HepG2 (cell line): Measurements from ENCODE around the gene ST6GALNAC6. TPM values are rescaled to one million over a fixed set of nuclear protein-coding genes. Genes with fewer than 3 reads are reported as not detected.

Source experiments
- ATF7 ChIP-seq, 2 experiments: fragments of 450-650 bp in 1 of 2; sonication (generic) in 1 of 2; formaldehyde crosslinking in 1 of 2; IDR thresholded peaks; 2 replicates each; pipeline versions ENCODE4 v1.4.0 to v1.6.1; 2016 to 2020; ENCODE audit warnings: antibody characterized with exemption in 1 of 2, mild to moderate bottlenecking in 1 of 2, missing genetic modification reagents in 1 of 2
- CEBPG ChIP-seq: IDR thresholded peaks from 2 replicates; pipeline ENCODE4 v1.6.1; 2016
- EP300 ChIP-seq, 3 experiments: sonication (generic) in 1 of 3; formaldehyde crosslinking in 1 of 3; IDR thresholded peaks; 2 replicates each; pipeline versions ENCODE4 v1.5.1 to v1.6.1; 2011 to 2020; ENCODE audit warnings: low read depth in 2 of 3, low read length in 2 of 3, borderline replicate concordance in 1 of 3, improper control_type of control experiment in 1 of 3, mild to moderate bottlenecking in 1 of 3, missing genetic modification reagents in 1 of 3, moderate library complexity in 1 of 3
- KAT8 ChIP-seq: IDR thresholded peaks from 2 replicates; pipeline ENCODE4 v1.6.1; 2016; ENCODE audit warnings: missing genetic modification reagents, missing compliant biosample characterization
- MEF2D ChIP-seq: sonication (generic); formaldehyde crosslinking; IDR thresholded peaks from 2 replicates; pipeline ENCODE4 v1.5.1; 2020; ENCODE audit warnings: mild to moderate bottlenecking, missing genetic modification reagents
- MIER3 ChIP-seq: IDR thresholded peaks from 2 replicates; pipeline ENCODE4 v1.6.1; 2016; ENCODE audit warnings: missing compliant biosample characterization, borderline replicate concordance
- MIXL1 ChIP-seq: IDR thresholded peaks from 2 replicates; pipeline ENCODE4 v1.6.1; 2016
- NFIC ChIP-seq: IDR thresholded peaks from 2 replicates; pipeline ENCODE4 v1.6.1; 2012; ENCODE audit warnings: mild to moderate bottlenecking, low read length, inconsistent platforms
- PRPF4 ChIP-seq: fragments of 200-400 bp; formaldehyde crosslinking; IDR thresholded peaks from 2 replicates; pipeline ENCODE4 v1.6.1; 2016; ENCODE audit warnings: low read length, low read depth; ENCODE audit not compliant: poor library complexity, severe bottlenecking
- SIN3B ChIP-seq: fragments of 150-350 bp; IDR thresholded peaks from 2 replicates; pipeline ENCODE4 v1.6.1; 2014; ENCODE audit warnings: low read length
- SMC3 ChIP-seq: IDR thresholded peaks from 2 replicates; pipeline ENCODE4 v1.6.1; 2011; ENCODE audit warnings: low read length, improper control_type of control experiment
- SOX13 ChIP-seq, 3 experiments: fragments of 450-650 bp in 1 of 3; sonication (generic) in 1 of 3; formaldehyde crosslinking in 1 of 3; IDR thresholded peaks in 2 of 3; conservative IDR thresholded peaks in 1 of 3; 2 replicates each; pipeline versions ENCODE4 v1.5.0 to v1.6.1; 2016 to 2020; ENCODE audit warnings: antibody characterized with exemption in 1 of 3, mild to moderate bottlenecking in 1 of 3, missing compliant biosample characterization in 1 of 3, missing genetic modification reagents in 1 of 3, moderate library complexity in 1 of 3
- TBX2 ChIP-seq: sonication (generic); formaldehyde crosslinking; IDR thresholded peaks from 2 replicates; pipeline ENCODE4 v1.5.0; 2020; ENCODE audit warnings: missing genetic modification reagents, mild to moderate bottlenecking, borderline replicate concordance
- TEAD3 ChIP-seq: optimal IDR thresholded peaks from 2 replicates; pipeline ENCODE3; 2016; ENCODE audit warnings: borderline replicate concordance
- U2AF2 ChIP-seq: fragments of 200-400 bp; formaldehyde crosslinking; IDR thresholded peaks from 2 replicates; pipeline ENCODE4 v1.6.1; 2017; ENCODE audit warnings: low read depth, mild to moderate bottlenecking, low read length
- ZNF619 ChIP-seq: sonication (generic); formaldehyde crosslinking; IDR thresholded peaks from 2 replicates; pipeline ENCODE4 v1.4.0; 2020; ENCODE audit warnings: mild to moderate bottlenecking, missing genetic modification reagents
- polyA plus RNA-seq, 8 experiments: library from polyadenylated mRNA; depleted of rRNA in 3 of 8; stranded (reverse) in 7 of 8; unstranded in 1 of 8; fragments of >200 nt; fragmentation: Illumina TruSeq in 4 of 8; extraction: Trizol in 4 of 8; gene quantifications; 2 replicates each; pipeline versions ENCODE4 v1.2.1 to v1.2.3, GENCODE V29; 2011 to 2016; ENCODE audit warnings: low read depth in 4 of 8, missing spikeins in 1 of 8, mixed read lengths in 1 of 8; ENCODE audit not compliant: insufficient read depth in 1 of 8
- total RNA-seq, 5 experiments: library from RNA; depleted of rRNA; stranded (reverse); fragments of >200 nt; fragmentation: Illumina TruSeq; extraction: Trizol; gene quantifications; 2 replicates each; pipeline ENCODE4 v1.2.3, GENCODE V29; 2016; ENCODE audit warnings: low read depth in 1 of 5
- TF ChIP-seq, protein P1 (sequence below): sonication (generic); formaldehyde crosslinking; conservative IDR thresholded peaks from 2 replicates; pipeline ENCODE4 v1.4.0; 2020; ENCODE audit warnings: mild to moderate bottlenecking, missing genetic modification reagents, moderate library complexity
- TF ChIP-seq, protein P2 (sequence below): sonication (generic); formaldehyde crosslinking; IDR thresholded peaks from 2 replicates; pipeline ENCODE4 v1.4.0; 2020; ENCODE audit warnings: missing genetic modification reagents, borderline replicate concordance
- TF ChIP-seq, protein P3 (sequence below): sonication (generic); formaldehyde crosslinking; IDR thresholded peaks from 2 replicates; pipeline ENCODE4 v1.4.0; 2020; ENCODE audit warnings: missing genetic modification reagents, borderline replicate concordance
- TF ChIP-seq, protein P4 (sequence below): sonication (generic); formaldehyde crosslinking; IDR thresholded peaks from 2 replicates; pipeline ENCODE4 v1.4.0; 2020; ENCODE audit warnings: missing genetic modification reagents

Gene ST6GALNAC6
- total and polyA plus RNA-seq, 2 of the 13 experiments (the other 11 are each of a cell fraction or from before 2014, with no cell fraction given): 18.5 to 65.4 TPM

DNA sequence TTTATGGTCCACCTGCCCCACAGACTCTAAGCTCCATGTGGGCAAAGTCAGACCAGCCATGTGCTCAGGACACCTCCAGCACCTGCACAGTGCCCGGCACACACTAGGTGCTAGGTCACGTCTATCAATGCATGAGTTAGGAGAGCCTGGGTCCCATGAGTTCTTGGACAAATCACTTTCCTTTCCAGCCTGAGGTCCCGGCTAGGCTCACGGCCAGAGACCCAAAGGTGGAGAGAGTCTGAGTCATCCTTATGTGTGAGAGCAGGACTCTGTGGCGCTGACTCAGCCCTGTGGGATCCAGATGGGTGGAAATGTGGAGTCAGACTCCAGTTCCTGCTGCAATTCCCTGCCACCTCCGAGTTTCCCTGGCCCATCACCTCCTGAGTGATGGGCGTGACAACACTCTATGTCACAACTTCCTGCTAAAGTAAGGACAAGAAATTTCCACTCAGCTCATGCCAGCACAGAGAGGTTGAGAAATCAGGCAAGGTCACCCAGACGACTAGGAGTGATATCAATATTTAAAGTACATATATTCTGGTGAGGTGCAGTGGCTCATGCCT, 19.9 kb upstream of the ST6GALNAC6 start (continued):
- TF ChIP-seq, protein P1, sequence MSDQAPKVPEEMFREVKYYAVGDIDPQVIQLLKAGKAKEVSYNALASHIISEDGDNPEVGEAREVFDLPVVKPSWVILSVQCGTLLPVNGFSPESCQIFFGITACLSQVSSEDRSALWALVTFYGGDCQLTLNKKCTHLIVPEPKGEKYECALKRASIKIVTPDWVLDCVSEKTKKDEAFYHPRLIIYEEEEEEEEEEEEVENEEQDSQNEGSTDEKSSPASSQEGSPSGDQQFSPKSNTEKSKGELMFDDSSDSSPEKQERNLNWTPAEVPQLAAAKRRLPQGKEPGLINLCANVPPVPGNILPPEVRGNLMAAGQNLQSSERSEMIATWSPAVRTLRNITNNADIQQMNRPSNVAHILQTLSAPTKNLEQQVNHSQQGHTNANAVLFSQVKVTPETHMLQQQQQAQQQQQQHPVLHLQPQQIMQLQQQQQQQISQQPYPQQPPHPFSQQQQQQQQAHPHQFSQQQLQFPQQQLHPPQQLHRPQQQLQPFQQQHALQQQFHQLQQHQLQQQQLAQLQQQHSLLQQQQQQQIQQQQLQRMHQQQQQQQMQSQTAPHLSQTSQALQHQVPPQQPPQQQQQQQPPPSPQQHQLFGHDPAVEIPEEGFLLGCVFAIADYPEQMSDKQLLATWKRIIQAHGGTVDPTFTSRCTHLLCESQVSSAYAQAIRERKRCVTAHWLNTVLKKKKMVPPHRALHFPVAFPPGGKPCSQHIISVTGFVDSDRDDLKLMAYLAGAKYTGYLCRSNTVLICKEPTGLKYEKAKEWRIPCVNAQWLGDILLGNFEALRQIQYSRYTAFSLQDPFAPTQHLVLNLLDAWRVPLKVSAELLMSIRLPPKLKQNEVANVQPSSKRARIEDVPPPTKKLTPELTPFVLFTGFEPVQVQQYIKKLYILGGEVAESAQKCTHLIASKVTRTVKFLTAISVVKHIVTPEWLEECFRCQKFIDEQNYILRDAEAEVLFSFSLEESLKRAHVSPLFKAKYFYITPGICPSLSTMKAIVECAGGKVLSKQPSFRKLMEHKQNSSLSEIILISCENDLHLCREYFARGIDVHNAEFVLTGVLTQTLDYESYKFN (CRISPR knock-in tag): no peak
- TF ChIP-seq TEAD3 (CRISPR knock-in tag) (peak; percentile 33), NFIC (no peak), EP300 (IDR thresholded peaks at IDR 0.05; ENCODE audit: low read depth in 2 of 2, low read length in 2 of 2) (no peak; a peak in 1 of 4 replicates), EP300 (CRISPR knock-in tag; IDR thresholded peaks at IDR 0.05; ENCODE audit: borderline replicate concordance) (no peak), SOX13 (IDR thresholded peaks at IDR 0.05) (no peak), SOX13 (CRISPR knock-in tag; conservative IDR thresholded peaks at IDR 0.05 in 1 of 2, IDR thresholded peaks at IDR 0.05 in 1 of 2) (0 out of 4 replicates have a peak, but pooled peaks of 1 of the 2 experiments have one; percentile 54), SIN3B (no peak), MEF2D (CRISPR knock-in tag) (no peak), U2AF2 (no peak), MIXL1 (CRISPR knock-in tag) (no peak), ZNF619 (CRISPR knock-in tag) (no peak), MIER3 (peak; percentile 70; the same call in 1 of the 2 replicates), ATF7 (IDR thresholded peaks at IDR 0.05) (no peak), ATF7 (CRISPR knock-in tag; IDR thresholded peaks at IDR 0.05) (no peak), TBX2 (0 out of 2 replicates have a peak, but pooled peaks have one; percentile 32), PRPF4 (no peak), SMC3 (peak; percentile 21; the same call in 1 of the 2 replicates), KAT8 (CRISPR knock-in tag) (peak; percentile 45; the same call in 1 of the 2 replicates), CEBPG (CRISPR knock-in tag) (peak; percentile 71)
- TF ChIP-seq, protein P2, sequence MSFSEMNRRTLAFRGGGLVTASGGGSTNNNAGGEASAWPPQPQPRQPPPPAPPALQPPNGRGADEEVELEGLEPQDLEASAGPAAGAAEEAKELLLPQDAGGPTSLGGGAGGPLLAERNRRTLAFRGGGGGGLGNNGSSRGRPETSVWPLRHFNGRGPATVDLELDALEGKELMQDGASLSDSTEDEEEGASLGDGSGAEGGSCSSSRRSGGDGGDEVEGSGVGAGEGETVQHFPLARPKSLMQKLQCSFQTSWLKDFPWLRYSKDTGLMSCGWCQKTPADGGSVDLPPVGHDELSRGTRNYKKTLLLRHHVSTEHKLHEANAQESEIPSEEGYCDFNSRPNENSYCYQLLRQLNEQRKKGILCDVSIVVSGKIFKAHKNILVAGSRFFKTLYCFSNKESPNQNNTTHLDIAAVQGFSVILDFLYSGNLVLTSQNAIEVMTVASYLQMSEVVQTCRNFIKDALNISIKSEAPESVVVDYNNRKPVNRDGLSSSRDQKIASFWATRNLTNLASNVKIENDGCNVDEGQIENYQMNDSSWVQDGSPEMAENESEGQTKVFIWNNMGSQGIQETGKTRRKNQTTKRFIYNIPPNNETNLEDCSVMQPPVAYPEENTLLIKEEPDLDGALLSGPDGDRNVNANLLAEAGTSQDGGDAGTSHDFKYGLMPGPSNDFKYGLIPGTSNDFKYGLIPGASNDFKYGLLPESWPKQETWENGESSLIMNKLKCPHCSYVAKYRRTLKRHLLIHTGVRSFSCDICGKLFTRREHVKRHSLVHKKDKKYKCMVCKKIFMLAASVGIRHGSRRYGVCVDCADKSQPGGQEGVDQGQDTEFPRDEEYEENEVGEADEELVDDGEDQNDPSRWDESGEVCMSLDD (CRISPR knock-in tag): no peak
- TF ChIP-seq, protein P3, sequence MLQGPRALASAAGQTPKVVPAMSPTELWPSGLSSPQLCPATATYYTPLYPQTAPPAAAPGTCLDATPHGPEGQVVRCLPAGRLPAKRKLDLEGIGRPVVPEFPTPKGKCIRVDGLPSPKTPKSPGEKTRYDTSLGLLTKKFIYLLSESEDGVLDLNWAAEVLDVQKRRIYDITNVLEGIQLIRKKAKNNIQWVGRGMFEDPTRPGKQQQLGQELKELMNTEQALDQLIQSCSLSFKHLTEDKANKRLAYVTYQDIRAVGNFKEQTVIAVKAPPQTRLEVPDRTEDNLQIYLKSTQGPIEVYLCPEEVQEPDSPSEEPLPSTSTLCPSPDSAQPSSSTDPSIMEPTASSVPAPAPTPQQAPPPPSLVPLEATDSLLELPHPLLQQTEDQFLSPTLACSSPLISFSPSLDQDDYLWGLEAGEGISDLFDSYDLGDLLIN (CRISPR knock-in tag): no peak
- TF ChIP-seq, protein P4, sequence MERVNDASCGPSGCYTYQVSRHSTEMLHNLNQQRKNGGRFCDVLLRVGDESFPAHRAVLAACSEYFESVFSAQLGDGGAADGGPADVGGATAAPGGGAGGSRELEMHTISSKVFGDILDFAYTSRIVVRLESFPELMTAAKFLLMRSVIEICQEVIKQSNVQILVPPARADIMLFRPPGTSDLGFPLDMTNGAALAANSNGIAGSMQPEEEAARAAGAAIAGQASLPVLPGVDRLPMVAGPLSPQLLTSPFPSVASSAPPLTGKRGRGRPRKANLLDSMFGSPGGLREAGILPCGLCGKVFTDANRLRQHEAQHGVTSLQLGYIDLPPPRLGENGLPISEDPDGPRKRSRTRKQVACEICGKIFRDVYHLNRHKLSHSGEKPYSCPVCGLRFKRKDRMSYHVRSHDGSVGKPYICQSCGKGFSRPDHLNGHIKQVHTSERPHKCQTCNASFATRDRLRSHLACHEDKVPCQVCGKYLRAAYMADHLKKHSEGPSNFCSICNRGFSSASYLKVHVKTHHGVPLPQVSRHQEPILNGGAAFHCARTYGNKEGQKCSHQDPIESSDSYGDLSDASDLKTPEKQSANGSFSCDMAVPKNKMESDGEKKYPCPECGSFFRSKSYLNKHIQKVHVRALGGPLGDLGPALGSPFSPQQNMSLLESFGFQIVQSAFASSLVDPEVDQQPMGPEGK (CRISPR knock-in tag): no peak
